ENCODE data around the gene CMPK1.

- TF ChIP-seq EZH2phosphoT487 (IDR thresholded peaks at IDR 0.05; ENCODE audit: insufficient read depth, low read depth) (no peak), EZH2 (IDR thresholded peaks at IDR 0.05; ENCODE audit: insufficient read depth, poor library complexity, severe bottlenecking) (no peak)
These were observed 78.8 kb downstream of the CMPK1 start for GRCh38 chr1:47412437-47412836.
